ENCODE data around the gene FAIM2. TPM values are rescaled to one million over a fixed set of nuclear protein-coding genes. Genes with fewer than 3 reads are reported as not detected.

The FAIM2 gene
- total and polyA plus RNA-seq, 7 donors = 1.2 to 12.8 (median 6.1) TPM; not detected in 1

DNA sequence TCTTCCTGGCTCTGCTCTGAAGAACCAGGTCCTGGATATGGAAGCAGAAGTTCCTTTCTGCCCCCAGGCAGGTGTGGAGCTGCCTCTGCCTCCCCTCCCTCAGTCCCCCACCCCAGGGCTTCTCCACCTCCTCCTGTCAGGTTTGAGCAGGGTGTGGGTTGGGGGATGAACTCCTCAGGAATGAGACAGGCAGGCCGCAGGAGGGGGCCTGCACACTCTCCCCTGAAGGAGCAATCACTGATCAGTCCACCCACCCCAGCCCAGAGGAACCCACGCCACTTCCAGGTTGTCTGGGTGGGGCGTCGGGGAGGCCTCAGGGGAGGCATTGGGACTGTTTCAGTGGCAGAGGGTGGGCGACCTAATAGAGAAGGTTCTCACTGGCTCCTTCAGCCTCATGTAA, 26.6 kb downstream of the FAIM2 start:
- no peaks in the 10 kb centered on the region for H3K36me3 ChIP-seq
- DNase-seq = no peak
- no peak overlapping the region for H3K4me3 ChIP-seq
- 68 to 79% methylated on average over 5 of the region's 5 CpGs for WGBS, 2 donors
- no peaks in the 10 kb centered on the region for H3K4me1 ChIP-seq
- TF ChIP-seq, protein P1, sequence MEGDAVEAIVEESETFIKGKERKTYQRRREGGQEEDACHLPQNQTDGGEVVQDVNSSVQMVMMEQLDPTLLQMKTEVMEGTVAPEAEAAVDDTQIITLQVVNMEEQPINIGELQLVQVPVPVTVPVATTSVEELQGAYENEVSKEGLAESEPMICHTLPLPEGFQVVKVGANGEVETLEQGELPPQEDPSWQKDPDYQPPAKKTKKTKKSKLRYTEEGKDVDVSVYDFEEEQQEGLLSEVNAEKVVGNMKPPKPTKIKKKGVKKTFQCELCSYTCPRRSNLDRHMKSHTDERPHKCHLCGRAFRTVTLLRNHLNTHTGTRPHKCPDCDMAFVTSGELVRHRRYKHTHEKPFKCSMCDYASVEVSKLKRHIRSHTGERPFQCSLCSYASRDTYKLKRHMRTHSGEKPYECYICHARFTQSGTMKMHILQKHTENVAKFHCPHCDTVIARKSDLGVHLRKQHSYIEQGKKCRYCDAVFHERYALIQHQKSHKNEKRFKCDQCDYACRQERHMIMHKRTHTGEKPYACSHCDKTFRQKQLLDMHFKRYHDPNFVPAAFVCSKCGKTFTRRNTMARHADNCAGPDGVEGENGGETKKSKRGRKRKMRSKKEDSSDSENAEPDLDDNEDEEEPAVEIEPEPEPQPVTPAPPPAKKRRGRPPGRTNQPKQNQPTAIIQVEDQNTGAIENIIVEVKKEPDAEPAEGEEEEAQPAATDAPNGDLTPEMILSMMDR (IDR thresholded peaks at IDR 0.05) = no peak
- TF ChIP-seq POLR2AphosphoS5 (IDR thresholded peaks at IDR 0.05) (no peak), POLR2A (IDR thresholded peaks at IDR 0.05) (no peak), EP300 (IDR thresholded peaks at IDR 0.05) (no peak)
- no peak overlapping the region for H3K27ac ChIP-seq
- intact Hi-C loops (cut with DNase I) = no loop called here
- H3K27me3 ChIP-seq = no peaks in the 10 kb centered on the region
- no peaks in the 10 kb centered on the region for H3K9me3 ChIP-seq

DNA sequence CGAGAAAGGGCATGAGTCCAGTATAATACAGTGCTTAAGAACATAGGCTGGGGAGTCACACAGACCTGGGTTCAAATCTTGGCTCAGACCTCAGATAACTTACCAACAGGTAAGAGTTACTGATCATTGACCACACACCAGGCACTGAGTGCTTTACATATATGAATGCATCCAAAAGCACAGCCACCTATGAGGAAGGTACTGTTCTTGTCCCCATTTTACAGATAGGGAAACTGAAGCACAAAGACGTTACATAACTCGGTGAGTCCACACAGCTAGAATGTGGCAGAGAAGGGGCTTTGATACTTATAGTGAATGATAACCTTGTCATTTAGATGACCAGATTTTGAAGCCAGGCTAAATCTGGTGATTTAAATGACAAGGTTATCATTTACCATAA, 27.6 kb downstream of the FAIM2 start:
- no peak overlapping the region for H3K27ac ChIP-seq
- intact Hi-C loops (cut with DNase I) = no loop called here

DNA sequence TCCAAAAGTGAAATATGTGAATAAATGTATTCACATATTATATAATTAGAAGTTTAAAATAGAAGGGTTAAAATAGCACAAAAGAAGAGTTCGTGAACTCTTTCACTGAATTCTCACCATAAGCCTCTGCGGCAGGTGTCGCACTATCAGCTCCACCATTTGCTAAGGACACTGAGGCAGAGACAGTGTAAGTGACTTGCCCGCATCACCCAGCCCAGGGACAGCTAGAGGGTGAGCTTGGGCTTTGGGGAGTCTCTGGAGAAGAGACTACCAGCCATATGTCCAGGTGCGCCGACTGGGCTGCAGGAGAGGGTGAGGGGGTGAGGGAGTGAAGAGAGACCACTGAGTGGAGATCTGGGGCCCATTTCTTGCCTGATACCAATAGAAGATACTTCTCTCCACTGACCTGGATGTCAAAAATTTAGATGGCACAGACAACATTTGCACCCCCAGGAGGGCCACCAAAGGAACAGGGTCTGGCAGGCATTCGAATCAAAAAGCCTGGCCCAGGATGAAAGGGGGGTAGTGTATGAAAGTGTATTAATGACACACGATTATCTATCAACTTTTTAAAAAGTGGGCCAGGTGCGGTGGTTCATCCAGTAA, 28.5 kb downstream of the FAIM2 start:
- Histone ChIP-seq H3K9me3 (no peaks in the 10 kb centered on the region), H3K4me1 (no peaks in the 10 kb centered on the region), H3K4me3 (no peak overlapping the region), H3K36me3 (no peaks in the 10 kb centered on the region), H3K27me3 (no peaks in the 10 kb centered on the region), H3K27ac (no peak overlapping the region)
- TF ChIP-seq POLR2AphosphoS5 (IDR thresholded peaks at IDR 0.05) (no peak), POLR2A (IDR thresholded peaks at IDR 0.05) (no peak), EP300 (IDR thresholded peaks at IDR 0.05) (no peak)
- TF ChIP-seq, protein P1 (IDR thresholded peaks at IDR 0.05) = no peak
- DNase-seq = no peak
- 93 to 96% methylated on average over 9 of the region's 9 CpGs for WGBS, 2 donors
- intact Hi-C loops (cut with DNase I) = no loop called here

More for the DNA sequence above, 27.6 kb downstream of the FAIM2 start:
- Histone ChIP-seq H3K4me1 (no peaks in the 10 kb centered on the region), H3K36me3 (no peaks in the 10 kb centered on the region), H3K4me3 (no peak overlapping the region), H3K27me3 (no peaks in the 10 kb centered on the region), H3K9me3 (no peaks in the 10 kb centered on the region)
- 89 to 92% methylated on average over 3 of the region's 3 CpGs for WGBS, 2 donors
- TF ChIP-seq POLR2AphosphoS5 (IDR thresholded peaks at IDR 0.05) = no peak
- no peak for TF ChIP-seq POLR2A (IDR thresholded peaks at IDR 0.05)
- TF ChIP-seq, protein P1 (IDR thresholded peaks at IDR 0.05) = no peak
- TF ChIP-seq EP300 (IDR thresholded peaks at IDR 0.05) = no peak
- DNase-seq = no peak

DNA sequence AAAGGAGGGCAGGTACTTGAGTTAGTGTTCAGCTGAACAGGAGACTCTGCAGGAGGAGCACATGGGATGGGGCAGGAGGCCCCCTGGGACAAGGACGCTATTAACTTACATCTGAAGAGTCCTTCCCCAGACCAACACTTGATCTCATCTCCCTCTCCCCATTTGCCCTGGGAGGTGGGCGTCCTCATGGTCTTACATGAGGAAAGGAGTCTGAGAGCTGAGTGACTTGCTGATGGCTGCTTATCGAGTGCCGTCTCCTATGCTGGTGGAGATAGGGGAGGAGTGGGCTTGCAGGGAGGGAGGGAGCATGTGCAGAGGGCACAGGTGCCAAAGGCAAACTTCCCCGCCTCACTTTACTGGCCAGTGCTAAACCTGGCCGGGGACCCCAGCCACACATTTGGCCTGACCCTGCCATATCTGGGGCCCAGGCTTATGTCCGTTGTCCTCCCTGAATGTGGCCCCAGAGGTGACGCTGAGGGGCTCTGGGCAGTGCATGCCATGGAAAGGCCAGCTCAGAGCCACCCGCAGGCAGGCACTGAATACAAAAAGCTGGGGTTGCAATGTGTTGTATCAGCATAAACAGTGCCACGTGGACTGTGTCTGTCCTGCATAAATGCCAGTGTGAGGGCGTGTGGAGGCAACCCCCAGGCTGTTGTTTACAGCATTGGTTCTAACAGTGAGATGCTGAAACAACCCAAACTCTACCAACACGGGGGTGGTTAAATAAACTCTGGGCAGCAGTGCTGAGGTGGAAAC, 29.4 kb downstream of the FAIM2 start:
- no peak for DNase-seq
- Histone ChIP-seq H3K9me3 (no peaks in the 10 kb centered on the region), H3K4me1 (peaks cover 0 to 7% (median 5%) of the 10 kb centered on the region in 4 donors), H3K36me3 (no peaks in the 10 kb centered on the region), H3K27ac (no peak overlapping the region), H3K4me3 (no peak overlapping the region), H3K27me3 (no peaks in the 10 kb centered on the region)
- intact Hi-C loops (cut with DNase I) = no loop called here
- TF ChIP-seq POLR2A (IDR thresholded peaks at IDR 0.05) (no peak), EP300 (IDR thresholded peaks at IDR 0.05) (no peak), POLR2AphosphoS5 (IDR thresholded peaks at IDR 0.05) (no peak)
- TF ChIP-seq, protein P1 (IDR thresholded peaks at IDR 0.05) = no peak
- 81 to 82% methylated on average over 12 of the region's 12 CpGs for WGBS, 2 donors
